Left ventricle myocardium inferior (tissue), 1 donor: ENCODE data around the gene FARS2. TPM values are rescaled to one million over a fixed set of nuclear protein-coding genes. Genes with fewer than 3 reads are reported as not detected.

Experiments used
- DNase-seq: peaks from one replicate; pipeline ENCODE4 v3.0.0-alpha.2; 2020
- H3K27ac ChIP-seq: fragments of 200-600 bp; replicated peaks from 2 replicates; pipeline ENCODE4 v1.8.0; 2021
- H3K27me3 ChIP-seq: fragments of 200-600 bp; 2 replicates; pipeline ENCODE4 v1.8.0; 2021; ENCODE audit warnings: low read depth
- H3K36me3 ChIP-seq: fragments of 200-600 bp; 2 replicates; pipeline ENCODE4 v1.8.0; 2021
- H3K4me1 ChIP-seq: fragments of 200-600 bp; 2 replicates; pipeline ENCODE4 v1.8.0; 2021
- H3K4me3 ChIP-seq: fragments of 200-600 bp; 2 replicates; pipeline ENCODE4 v1.8.0; 2021; ENCODE audit warnings: mild to moderate bottlenecking, moderate library complexity
- H3K9me3 ChIP-seq: fragments of 200-600 bp; replicated peaks from 2 replicates; pipeline ENCODE4 v1.8.0; 2021
- CTCF ChIP-seq: fragments of 200-600 bp; IDR thresholded peaks from 2 replicates; pipeline ENCODE4 v1.8.0; 2021; ENCODE audit warnings: antibody characterized with exemption, mild to moderate bottlenecking, borderline replicate concordance
- intact Hi-C: fragments of 100-400 bp; cut with micrococcal nuclease; formaldehyde crosslinking; loops from one replicate; pipeline ENCODE4 v1.11.0; 2022
- total RNA-seq: library from RNA; stranded (reverse); fragmentation: NEBNext Ultra II Directional; extraction: Animal tissue kit (Norgen Biotek cat#: 25700); gene quantifications from one replicate; pipeline ENCODE4 v1.2.1, GENCODE V29; 2021
- donor health status: DM: no; HTN: yes; CAD: no; lungs with severe emphysema.

Gene FARS2
- total RNA-seq, 1 donor from 2014 or later, result 16.7 TPM

- Histone ChIP-seq H3K9me3 (peaks cover 4% of the 10 kb centered on the region), H3K4me3 (no peak overlapping the region), H3K36me3 (no peaks in the 10 kb centered on the region), H3K4me1 (peaks cover 11% of the 10 kb centered on the region), H3K27me3 (no peaks in the 10 kb centered on the region), H3K27ac (no peak overlapping the region)
- intact Hi-C loops, result no loop called here
- DNase-seq, result no peak
- no peak for TF ChIP-seq CTCF
Observed at GRCh38 chr6:5466281-5467136, 205.2 kb downstream of the FARS2 start.

GRCh38 chr6:5468586-5468985 lies 207.3 kb downstream of the FARS2 start:
- Histone ChIP-seq H3K36me3 (no peaks in the 10 kb centered on the region), H3K4me3 (no peak overlapping the region), H3K27me3 (no peaks in the 10 kb centered on the region), H3K4me1 (peaks cover 14% of the 10 kb centered on the region), H3K9me3 (no peaks in the 10 kb centered on the region), H3K27ac (no peak overlapping the region)
- DNase-seq, result no peak
- intact Hi-C loops, result no loop called here
- TF ChIP-seq CTCF, result no peak

GRCh38 chr6:5469101-5469846 lies 208.0 kb downstream of the FARS2 start:
- no peak for TF ChIP-seq CTCF
- Histone ChIP-seq H3K36me3 (no peaks in the 10 kb centered on the region), H3K27me3 (no peaks in the 10 kb centered on the region), H3K4me1 (peaks cover 14% of the 10 kb centered on the region), H3K27ac (no peak overlapping the region), H3K9me3 (no peaks in the 10 kb centered on the region), H3K4me3 (no peak overlapping the region)
- intact Hi-C loops, result no loop called here
- no peak for DNase-seq

GRCh38 chr6:5471044-5471443 lies 209.7 kb downstream of the FARS2 start:
- intact Hi-C loops, result no loop called here
- Histone ChIP-seq H3K27me3 (no peaks in the 10 kb centered on the region), H3K27ac (no peak overlapping the region), H3K9me3 (no peaks in the 10 kb centered on the region), H3K4me1 (peaks cover 14% of the 10 kb centered on the region), H3K36me3 (no peaks in the 10 kb centered on the region), H3K4me3 (no peak overlapping the region)
- TF ChIP-seq CTCF, result peak; percentile 92
- DNase-seq, result peak; percentile 62

GRCh38 chr6:5471637-5472398 lies 210.5 kb downstream of the FARS2 start:
- H3K36me3 ChIP-seq, result no peaks in the 10 kb centered on the region
- peaks cover 8% of the 10 kb centered on the region for H3K4me1 ChIP-seq
- DNase-seq, result no peak
- no peak overlapping the region for H3K4me3 ChIP-seq
- H3K9me3 ChIP-seq, result no peaks in the 10 kb centered on the region
- TF ChIP-seq CTCF, result no peak
- no peak overlapping the region for H3K27ac ChIP-seq
- no peaks in the 10 kb centered on the region for H3K27me3 ChIP-seq
- intact Hi-C loops, result no loop called here
